NCI-H146 (cell line): ENCODE results near the gene ROPN1.
"Not testable (repeated sequence)": the region's sequence is repeated elsewhere in the genome, so short reads cannot be mapped to it uniquely, and the experiment has no call there.

Source experiments
- DNase-seq: peaks from one replicate; lab custom pipeline; 2025; lab: John Stamatoyannopoulos, UW

Gene ROPN1

DNA sequence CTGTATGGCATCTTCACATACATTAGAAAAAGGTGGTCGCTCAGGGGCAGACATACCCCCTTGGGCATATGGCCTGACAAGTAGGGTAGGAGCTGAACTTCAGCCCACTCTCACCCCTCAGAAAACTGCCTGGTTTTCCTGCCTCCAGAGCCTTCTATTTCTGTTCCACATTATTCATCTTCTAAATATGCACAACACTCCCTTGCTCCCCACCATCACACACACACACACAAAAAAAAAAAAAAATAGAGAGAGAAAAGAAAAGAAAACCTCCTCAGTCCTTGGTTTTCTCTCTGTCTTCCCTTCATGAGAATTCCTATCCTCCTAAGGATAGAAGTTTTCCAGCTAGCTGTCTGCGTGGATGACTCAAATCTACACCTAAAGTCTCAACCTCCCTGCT is 5.6 kb upstream of the ROPN1 start:
- no peak for DNase-seq

DNA sequence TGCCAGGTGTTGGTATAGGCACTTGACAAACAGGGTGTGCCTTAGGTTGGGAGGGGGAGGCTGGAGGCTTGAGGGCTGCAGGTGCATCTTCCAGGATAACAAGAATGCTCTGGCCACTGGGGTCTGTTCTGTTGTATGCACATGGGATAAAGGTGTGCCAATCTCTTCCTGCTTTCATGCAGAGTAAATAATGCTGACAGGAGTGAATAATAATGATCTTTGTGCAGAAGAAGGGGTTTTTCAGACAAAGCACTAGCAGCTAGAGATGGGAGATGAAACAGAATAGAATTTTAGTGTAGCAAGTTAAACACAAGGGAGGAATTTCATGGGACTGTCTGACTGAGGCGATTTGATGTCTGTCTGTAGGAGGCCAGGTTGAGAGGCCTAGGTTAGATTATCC is 1.9 kb upstream of the ROPN1 start:
- peak; percentile 99 for DNase-seq

DNA sequence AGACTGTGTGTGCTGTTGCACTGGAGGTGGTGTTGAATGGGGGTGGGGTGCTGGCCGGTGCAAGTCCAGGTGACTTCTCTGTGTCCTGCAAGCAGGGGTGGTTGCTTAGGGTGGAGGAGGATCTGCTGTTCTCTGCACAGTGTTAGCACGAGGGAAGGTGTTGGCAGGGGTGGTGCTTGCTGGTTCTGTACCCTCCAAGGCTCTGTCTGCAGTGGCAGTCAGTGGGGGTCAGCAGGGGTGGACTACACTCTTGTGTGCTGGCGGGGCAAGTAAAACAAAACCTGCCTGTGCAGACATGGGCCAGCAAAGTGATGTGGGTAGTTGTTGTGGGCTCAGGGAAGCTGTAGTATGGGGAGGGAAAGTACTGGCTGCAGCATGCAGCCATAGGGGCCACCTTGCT is 5.5 kb downstream of the ROPN1 start:
- DNase-seq, result no peak

DNA sequence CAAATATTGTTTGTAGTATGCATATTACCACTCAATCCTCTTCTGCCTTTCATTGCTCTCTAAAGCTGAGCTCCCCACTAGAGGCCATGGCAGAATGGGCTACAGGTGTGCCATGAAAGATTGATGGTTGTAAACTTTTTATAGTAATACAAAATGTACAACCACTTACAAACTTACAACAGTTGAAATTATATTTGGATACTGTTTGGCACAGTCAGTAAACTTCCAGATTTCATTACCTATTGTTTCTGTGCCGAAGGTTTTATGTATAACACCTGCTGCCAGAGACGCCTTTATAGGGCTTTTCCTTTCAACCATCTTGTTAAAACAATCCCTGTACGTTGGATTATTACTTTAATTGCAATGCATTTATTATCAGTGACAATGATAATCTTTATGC is 7.0 kb downstream of the ROPN1 start:
- DNase-seq, result no peak

DNA sequence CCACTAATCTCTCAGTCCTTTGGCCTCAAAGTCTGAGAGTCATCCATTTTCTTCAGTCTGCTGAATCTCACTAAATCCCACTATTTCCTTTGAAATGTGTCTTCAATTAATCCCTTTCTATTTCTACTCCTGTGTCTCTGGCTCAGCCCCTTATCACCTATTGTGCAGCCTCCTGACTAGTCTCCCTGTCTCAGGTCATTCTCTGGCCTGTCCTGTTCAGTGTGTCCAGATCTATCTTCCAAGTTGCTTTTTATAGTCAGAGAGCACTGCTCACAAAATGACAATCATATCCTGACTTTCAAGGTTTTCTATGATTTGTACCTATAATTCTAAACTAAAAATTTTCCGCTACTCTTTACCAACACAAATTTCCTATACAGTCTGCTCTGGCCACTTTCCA is 7.6 kb downstream of the ROPN1 start:
- no peak for DNase-seq

GRCh38 chr3:123981317-123981716 is 10.6 kb downstream of the ROPN1 start:
- not testable (repeated sequence) for DNase-seq

GRCh38 chr3:123980539-123980938 is 11.4 kb downstream of the ROPN1 start:
- DNase-seq, result no peak

- DNase-seq, result peak; percentile 86
Measured at GRCh38 chr3:123979525-123980501, 12.1 kb downstream of the ROPN1 start.

DNA sequence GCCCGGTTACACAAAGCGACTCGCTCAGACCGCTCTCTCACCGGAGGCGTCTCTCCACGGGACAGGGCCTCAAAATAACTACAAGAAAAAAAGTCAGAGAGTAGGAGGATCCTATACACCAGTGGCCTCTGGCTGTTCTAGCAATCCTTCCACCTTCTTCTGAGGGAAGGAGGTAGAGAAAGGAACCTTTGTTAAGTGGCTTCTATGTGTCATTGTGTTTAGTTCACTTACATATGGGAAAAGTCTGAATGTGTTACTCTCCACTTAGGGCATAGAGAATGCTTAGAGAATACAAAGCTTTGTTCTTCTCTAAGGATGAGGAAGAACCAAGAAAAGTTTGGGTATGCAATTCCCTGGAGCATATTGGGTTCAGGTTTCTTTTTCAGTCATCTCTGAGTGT is 15.0 kb downstream of the ROPN1 start:
- not testable (repeated sequence) for DNase-seq

DNA sequence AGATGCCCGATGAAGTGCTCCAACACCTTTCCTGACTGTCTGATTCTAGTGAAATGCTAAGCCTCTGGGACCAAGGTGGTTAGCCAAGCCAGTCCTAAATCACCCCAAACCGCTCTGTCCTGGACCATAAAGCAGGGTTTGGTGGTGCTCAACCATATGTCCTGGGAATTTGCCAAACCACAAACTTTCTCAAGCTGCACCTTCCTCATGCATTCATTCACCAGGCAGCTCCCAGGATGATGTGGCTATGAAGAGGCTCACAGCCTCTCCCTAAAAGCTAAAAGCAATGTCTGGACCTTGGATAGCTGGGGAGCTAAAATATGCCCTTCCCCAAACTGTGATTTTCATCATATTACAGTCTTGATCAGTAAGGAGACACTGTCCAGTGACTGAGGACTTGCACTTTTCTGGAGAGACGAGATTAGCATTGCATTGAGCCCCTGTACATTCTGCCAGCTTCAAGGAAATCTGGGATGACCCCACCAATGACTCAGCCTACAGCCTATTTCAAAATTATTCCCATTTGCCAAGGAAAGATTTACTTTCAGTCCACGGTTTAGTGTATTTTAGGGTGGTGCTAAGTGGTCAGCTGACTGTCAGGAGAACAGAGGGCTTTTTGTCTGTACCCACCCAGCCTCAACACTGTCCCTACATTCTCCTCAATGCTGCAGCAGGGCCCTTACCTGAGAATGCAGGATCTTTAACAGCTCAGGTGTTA is 15.6 kb downstream of the ROPN1 start:
- DNase-seq, result not testable (repeated sequence)

GRCh38 chr3:123975030-123975429 is 16.9 kb downstream of the ROPN1 start:
- DNase-seq, result not testable (repeated sequence)

- DNase-seq, result no peak
Measured at GRCh38 chr3:123971406-123971805, 20.5 kb downstream of the ROPN1 start.

- peak; percentile 51 for DNase-seq
Measured at GRCh38 chr3:123967260-123967659, 24.7 kb downstream of the ROPN1 start.

- not testable (repeated sequence) for DNase-seq
Measured at GRCh38 chr3:123966799-123967198, 25.1 kb downstream of the ROPN1 start.

DNA sequence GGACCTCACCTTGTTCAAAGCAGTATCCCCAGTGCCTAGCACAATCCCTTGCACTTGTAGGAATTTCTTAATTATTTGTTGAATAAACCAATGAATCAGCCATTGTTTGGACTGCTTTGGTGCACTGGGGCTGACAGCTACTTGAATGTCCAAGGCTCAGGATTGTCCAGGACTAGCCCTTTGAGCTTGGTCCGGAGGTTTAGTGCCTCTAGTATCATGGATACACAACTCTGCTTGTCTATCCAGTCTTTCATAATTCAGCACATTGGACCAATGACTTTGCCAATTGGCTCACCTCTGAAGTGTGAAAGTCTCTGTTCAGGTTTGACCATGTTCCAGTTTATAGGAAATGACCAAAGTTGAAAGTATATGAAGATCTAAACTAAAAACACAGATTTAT is 27.1 kb downstream of the ROPN1 start:
- not testable (repeated sequence) for DNase-seq

GRCh38 chr3:123961508-123961856 is 30.4 kb downstream of the ROPN1 start:
- no peak for DNase-seq

DNA sequence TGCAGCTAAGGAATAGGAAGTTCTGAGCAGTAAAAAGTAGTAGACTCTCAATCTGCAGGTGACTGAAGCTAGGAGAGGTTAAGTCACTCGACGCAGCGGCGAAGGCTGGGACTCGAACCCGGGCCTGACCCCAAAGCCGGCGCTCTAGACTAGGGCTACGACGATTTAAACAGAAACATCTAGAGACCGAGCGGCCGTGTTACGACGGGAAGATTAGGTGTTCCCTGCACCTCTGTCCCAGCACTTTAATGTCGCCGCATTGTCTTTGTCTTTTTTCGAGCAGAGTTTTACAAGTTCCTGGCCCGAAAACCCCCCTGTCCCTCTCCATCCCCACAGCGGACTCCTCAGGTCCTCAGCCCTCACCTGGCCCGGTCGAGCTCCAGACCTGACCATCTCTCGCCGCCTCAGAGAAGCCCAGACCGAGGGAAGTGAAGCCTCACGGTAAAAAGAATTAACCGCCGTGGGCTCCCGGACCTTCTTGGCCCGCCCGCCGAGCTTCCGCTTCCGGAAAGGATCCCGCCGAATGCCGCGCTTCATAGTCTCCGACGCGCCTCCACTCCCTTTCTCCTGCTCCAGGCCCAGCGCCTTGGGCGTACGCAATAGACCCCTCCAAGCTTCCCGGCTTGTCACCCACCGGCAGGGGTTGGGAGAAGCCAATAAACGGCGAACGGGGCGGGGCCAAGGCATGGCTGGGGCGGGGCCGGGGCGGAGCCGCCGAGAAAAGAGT is 31.0 kb downstream of the ROPN1 start, which contains the start of gene CCDC14:
TSS of gene CCDC14 (minus strand) at position 449 of the 727 bp plus-strand sequence. CDS start at position 393, 56 bp downstream.
- peak; percentile 100 for DNase-seq

GRCh38 chr3:123953735-123954134 is 38.2 kb downstream of the ROPN1 start:
- no peak for DNase-seq

DNA sequence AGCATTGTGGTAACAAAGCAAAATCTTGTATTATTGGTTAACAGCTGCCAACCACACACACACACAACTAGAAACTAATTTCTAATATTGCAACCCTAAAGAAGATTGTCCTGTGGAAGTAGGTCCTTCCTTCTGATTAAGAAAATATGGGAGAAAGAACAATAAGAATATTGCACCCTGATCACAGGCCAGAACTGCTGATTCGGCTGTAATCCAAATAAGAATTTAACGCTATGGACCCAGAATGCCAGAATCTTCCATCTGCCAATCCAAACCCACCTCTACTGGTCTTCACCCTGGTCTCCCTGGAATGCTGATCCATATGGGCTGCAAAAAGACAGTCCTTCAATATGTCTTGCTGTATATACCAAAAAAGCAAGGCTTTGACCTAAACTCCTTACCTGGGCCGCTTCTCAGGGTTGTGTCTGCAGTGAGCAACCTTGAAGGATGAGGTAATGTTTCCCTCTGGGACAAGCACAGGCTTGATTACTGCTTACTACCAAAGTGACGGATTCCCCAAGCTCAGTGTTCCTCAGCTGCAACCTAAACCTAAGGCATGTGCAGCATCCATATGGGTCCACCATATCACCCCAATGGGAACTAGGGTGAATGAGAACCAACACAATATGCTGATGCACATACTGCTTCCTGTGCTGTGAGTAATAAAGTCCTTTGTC is 38.9 kb downstream of the ROPN1 start:
- DNase-seq, result no peak

GRCh38 chr3:123951522-123952447 is 40.1 kb downstream of the ROPN1 start:
- no peak for DNase-seq

DNA sequence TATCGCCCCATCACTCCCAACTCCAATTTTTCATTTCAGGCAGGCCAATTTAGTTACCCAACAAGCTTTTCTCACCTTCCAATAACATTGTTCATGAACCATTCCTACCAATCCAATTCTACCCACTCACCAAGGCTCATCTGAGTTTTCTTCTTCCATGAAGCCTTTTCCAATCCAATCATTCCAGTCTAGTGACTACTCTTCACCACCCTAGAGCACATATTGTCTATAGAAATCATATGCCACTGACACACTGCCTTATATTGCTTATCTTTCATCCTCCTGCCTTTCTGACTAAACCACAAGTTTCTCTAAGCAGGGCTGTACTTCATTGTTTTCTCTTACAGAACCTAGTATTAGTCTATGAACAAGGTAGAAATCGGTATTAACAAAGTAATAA is 42.3 kb downstream of the ROPN1 start:
- no peak for DNase-seq
